GM12878 (cell line): ENCODE measurements around the gene BAZ1B. TPM values are rescaled to one million over a fixed set of nuclear protein-coding genes. Genes with fewer than 3 reads are reported as not detected.

Experiments
- ATAC-seq: fragments of 200-7000 bp; cut with Tn5 transposase; 3 replicates; pipeline ENCODE4 v1.9.1; 2020; ENCODE audit warnings: mild to moderate bottlenecking, moderate library complexity
- BruUV-seq: library from RNA; stranded (reverse); fragments of 400-500 nt; replicated peaks from 2 replicates; lab custom pipeline; 2021; lab: Mats Ljungman, UMichigan
- CTCF ChIA-PET: fragments of 300-600 bp; sonication (Branson Sonifier 250); formaldehyde crosslinking; extraction: SDS; loops from one replicate; lab custom pipeline; 2021; ENCODE audit warnings: inconsistent platforms; lab: Yijun Ruan, JAX
- POLR2A ChIA-PET: fragments of 350-600 bp; formaldehyde crosslinking; extraction: SDS; loops from one replicate; lab custom pipeline; 2021; ENCODE audit warnings: inconsistent platforms; lab: Charles Lee
- RAD21 ChIA-PET: fragments of 300-600 bp; sonication (Branson Sonifier 250); formaldehyde crosslinking; loops from one replicate; lab custom pipeline; 2023; ENCODE audit warnings: antibody characterized with exemption; ENCODE audit not compliant: unreplicated experiment; lab: Charles Lee
- SMC1A ChIA-PET: fragments of 300-600 bp; sonication (Branson Sonifier 250); formaldehyde crosslinking; loops from one replicate; lab custom pipeline; 2023; ENCODE audit not compliant: unreplicated experiment, uncharacterized antibody; lab: Charles Lee
- DNase-seq: peaks from one replicate; pipeline ENCODE4 v3.0.0-alpha.2; 2011; ENCODE audit warnings: low read depth, low spot score
- FAIRE-seq: peaks from 3 replicates; lab custom pipeline; 2011; peaks lifted over from hg19 to GRCh38; lab: Jason Lieb, UNC
- H2AFZ ChIP-seq: 2 replicates; pipeline ENCODE4 v1.6.0; 2011; ENCODE audit warnings: low read depth, low read length, control low read depth; ENCODE audit not compliant: control insufficient read depth
- H3K27ac ChIP-seq: 2 replicates; pipeline ENCODE4 v1.5.1; 2011; ENCODE audit warnings: control low read depth; ENCODE audit not compliant: control insufficient read depth, insufficient read depth
- H3K27me3 ChIP-seq, 2 experiments: replicated peaks in 1 of 2; 2 replicates each; pipeline versions ENCODE4 v1.6.0 to v1.6.1; 2011; ENCODE audit warnings: low read length in 1 of 2; ENCODE audit not compliant: control insufficient read depth in 2 of 2, insufficient read depth in 2 of 2
- H3K36me3 ChIP-seq, 2 experiments: 2 replicates each; pipeline ENCODE4 v1.5.1; 2011; ENCODE audit warnings: low read length in 1 of 2; ENCODE audit not compliant: control insufficient read depth in 2 of 2, insufficient read depth in 2 of 2
- H3K4me1 ChIP-seq: 2 replicates; pipeline ENCODE4 v1.6.1; 2011; ENCODE audit warnings: mild to moderate bottlenecking, low read length, moderate library complexity, mixed read lengths; ENCODE audit not compliant: control insufficient read depth, insufficient read depth
- H3K4me2 ChIP-seq: 2 replicates; pipeline ENCODE4 v1.6.0; 2011; ENCODE audit warnings: control low read depth; ENCODE audit not compliant: control insufficient read depth, insufficient read depth
- H3K4me3 ChIP-seq: fragments of 200-600 bp; sonication (generic); 2 replicates; pipeline ENCODE4 v1.5.1; 2016
- H3K79me2 ChIP-seq: 2 replicates; pipeline ENCODE4 v1.6.0; 2011; ENCODE audit warnings: low read length; ENCODE audit not compliant: control insufficient read depth, insufficient read depth
- H3K9ac ChIP-seq: 2 replicates; pipeline ENCODE4 v1.8.0; 2011; ENCODE audit warnings: low read length, control low read depth, mixed read lengths; ENCODE audit not compliant: control insufficient read depth, insufficient read depth
- H3K9me3 ChIP-seq: replicated peaks from 3 replicates; pipeline ENCODE4 v1.5.1; 2011; ENCODE audit warnings: mild to moderate bottlenecking, low read length; ENCODE audit not compliant: control insufficient read depth, insufficient read depth
- H4K20me1 ChIP-seq: 2 replicates; pipeline ENCODE4 v1.6.0; 2011; ENCODE audit not compliant: control insufficient read depth, insufficient read depth
- CEBPB ChIP-seq, 2 experiments: fragments of 150-350 bp in 1 of 2; IDR thresholded peaks; 2 replicates each; pipeline ENCODE4 v1.6.1; 2012 to 2014; ENCODE audit warnings: low read depth in 2 of 2, low read length in 2 of 2, borderline replicate concordance in 1 of 2, inconsistent platforms in 1 of 2
- E4F1 ChIP-seq: fragments of 450-650 bp; IDR thresholded peaks from 2 replicates; pipeline ENCODE4 v1.6.1; 2018; ENCODE audit warnings: borderline replicate concordance, mild to moderate bottlenecking; ENCODE audit not compliant: partially characterized antibody
- NFXL1 ChIP-seq: fragments of 450-650 bp; IDR thresholded peaks from 2 replicates; pipeline ENCODE4 v1.6.1; 2017; ENCODE audit warnings: antibody characterized with exemption, mild to moderate bottlenecking, borderline replicate concordance
- STAT3 ChIP-seq: IDR thresholded peaks from 2 replicates; pipeline ENCODE4 v1.6.1; 2011; ENCODE audit warnings: low read depth, low read length, improper control_type of control experiment
- WGBS: methylation state at CpG from one replicate; pipeline ENCODE4 v1.1.6; 2016; ENCODE audit warnings: low lambda C conversion rate; ENCODE audit not compliant: insufficient replicate concordance, insufficient coverage; ENCODE audit errors: missing lambda C conversion rate; 5-methylcytosine and 5-hydroxymethylcytosine counted together
- in situ Hi-C: fragments of 300-500 bp; cut with MboI; formaldehyde crosslinking; loops from 9 replicates; pipeline ENCODE4 v1.14.3; 2018; ENCODE audit warnings: mixed read lengths
- intact Hi-C: fragments of 100-400 bp; cut with micrococcal nuclease; formaldehyde crosslinking; loops from one replicate; pipeline ENCODE4 v1.14.2; 2022; ENCODE audit not compliant: unreplicated experiment
- polyA plus RNA-seq, 11 experiments: library from polyadenylated mRNA; depleted of rRNA in 4 of 11; unstranded in 6 of 11; stranded (reverse) in 5 of 11; fragments of >200 nt; fragmentation: Nextera tagmentation in 4 of 11; fragmentation: Illumina TruSeq in 1 of 11; extraction: Ambion mirVana in 4 of 11; extraction: Trizol in 1 of 11; gene quantifications; 1 replicate in 1 of 11; 2 replicates in 10 of 11; pipeline versions ENCODE4 v1.2.1 to v1.2.3, GENCODE V29; 2011 to 2016; ENCODE audit warnings: inconsistent platforms in 2 of 11, missing spikeins in 2 of 11, low read depth in 1 of 11
- total RNA-seq, 4 experiments: library from RNA; depleted of rRNA in 3 of 4; stranded (reverse); fragments of >200 nt in 3 of 4; fragmentation: Illumina TruSeq in 1 of 4; extraction: Trizol in 1 of 4; gene quantifications; 2 replicates each; pipeline versions ENCODE4 v1.2.1 to v1.2.3, GENCODE V29; 2013 to 2021
- TF ChIP-seq, protein P1 (sequence below): IDR thresholded peaks from 2 replicates; pipeline ENCODE4 v1.6.1; 2011; ENCODE audit warnings: borderline replicate concordance, low read depth, mild to moderate bottlenecking, moderate library complexity, mixed read lengths, low read length; ENCODE audit not compliant: insufficient read depth; ENCODE audit errors: extremely low read length
- TF ChIP-seq, protein P2 (sequence below): fragments of 450-650 bp; IDR thresholded peaks from 2 replicates; pipeline ENCODE4 v1.6.1; 2017; ENCODE audit warnings: low read depth, mild to moderate bottlenecking, moderate library complexity

The BAZ1B gene
- total and polyA plus RNA-seq, 10 of the 15 experiments (the other 5 are each of a cell fraction or from before 2014, with no cell fraction given), result 14.0 to 77.4 (median 36.2) TPM

DNA sequence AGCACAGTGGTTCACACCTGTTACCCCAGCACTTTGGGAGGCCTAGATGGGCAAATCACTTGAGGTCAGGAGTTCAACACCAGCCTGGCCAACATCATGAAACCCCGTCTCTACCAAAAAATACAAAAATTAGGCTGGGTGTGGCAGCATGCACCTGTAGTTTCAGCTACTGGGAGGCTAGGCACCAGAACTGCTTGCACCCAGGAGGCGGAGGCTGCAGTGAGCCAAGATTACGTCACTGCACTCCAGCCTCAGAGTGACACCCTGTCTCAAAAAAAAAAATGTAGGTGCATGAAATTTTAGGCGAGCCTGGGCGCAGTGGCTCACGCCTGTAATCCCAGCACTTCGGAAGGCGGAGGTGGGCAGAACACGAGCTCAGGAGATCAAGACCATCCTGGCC is 25.7 kb upstream of the BAZ1B start:
- ChIA-PET POLR2A (interaction anchor here (0.8 to 0.9 kb wide), 2 partner anchors 21 to 29 kb away, joined by 3 to 4 read pairs; no protein-coding TSS in a partner anchor), CTCF (interaction anchor here (0.8 to 1.9 kb wide), 3 partner anchors 12 to 96 kb away, joined by 3 to 5 read pairs (median 3); no protein-coding TSS in a partner anchor), SMC1A (interaction anchor here (0.7 kb wide), 1 partner anchor 22 kb away, joined by 5 read pairs; no protein-coding TSS in a partner anchor), RAD21 (interaction anchor here (0.8 to 1.2 kb wide), 2 partner anchors 8 to 26 kb away, joined by 3 read pairs; partner anchors contain the start of gene BAZ1B)
- Histone ChIP-seq H3K27me3 (no peaks in the 10 kb centered on the region), H3K36me3 (peaks cover 2 to 24% of the 10 kb centered on the region in 2 experiments), H2AFZ (no peak overlapping the region), H4K20me1 (peaks cover 3% of the 10 kb centered on the region; the same call in 1 of the 2 replicates), H3K4me2 (0 out of 2 replicates have a peak overlapping the region, but pooled peaks have one; percentile 9), H3K27ac (no peak overlapping the region), H3K79me2 (peaks cover 20% of the 10 kb centered on the region), H3K4me3 (no peak overlapping the region), H3K9ac (no peak overlapping the region), H3K9me3 (no peaks in the 10 kb centered on the region), H3K4me1 (peaks cover 4% of the 10 kb centered on the region)
- 80% methylated on average over 9 of the region's 9 CpGs for WGBS
- ATAC-seq (no peak), DNase-seq (no peak), FAIRE-seq (peak; percentile 23)
- intact Hi-C loops, result no loop called here
- in situ Hi-C loops, result no loop called here
- no TSS peak for BruUV-seq
- TF ChIP-seq STAT3, result no peak
- TF ChIP-seq CEBPB (IDR thresholded peaks at IDR 0.05; ENCODE audit: borderline replicate concordance in 1 of 2, low read depth in 2 of 2, low read length in 2 of 2), result no peak
- TF ChIP-seq, protein P1, sequence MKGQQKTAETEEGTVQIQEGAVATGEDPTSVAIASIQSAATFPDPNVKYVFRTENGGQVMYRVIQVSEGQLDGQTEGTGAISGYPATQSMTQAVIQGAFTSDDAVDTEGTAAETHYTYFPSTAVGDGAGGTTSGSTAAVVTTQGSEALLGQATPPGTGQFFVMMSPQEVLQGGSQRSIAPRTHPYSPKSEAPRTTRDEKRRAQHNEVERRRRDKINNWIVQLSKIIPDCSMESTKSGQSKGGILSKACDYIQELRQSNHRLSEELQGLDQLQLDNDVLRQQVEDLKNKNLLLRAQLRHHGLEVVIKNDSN, result no peak
- no peak for TF ChIP-seq E4F1
- TF ChIP-seq NFXL1, result no peak
- TF ChIP-seq, protein P2, sequence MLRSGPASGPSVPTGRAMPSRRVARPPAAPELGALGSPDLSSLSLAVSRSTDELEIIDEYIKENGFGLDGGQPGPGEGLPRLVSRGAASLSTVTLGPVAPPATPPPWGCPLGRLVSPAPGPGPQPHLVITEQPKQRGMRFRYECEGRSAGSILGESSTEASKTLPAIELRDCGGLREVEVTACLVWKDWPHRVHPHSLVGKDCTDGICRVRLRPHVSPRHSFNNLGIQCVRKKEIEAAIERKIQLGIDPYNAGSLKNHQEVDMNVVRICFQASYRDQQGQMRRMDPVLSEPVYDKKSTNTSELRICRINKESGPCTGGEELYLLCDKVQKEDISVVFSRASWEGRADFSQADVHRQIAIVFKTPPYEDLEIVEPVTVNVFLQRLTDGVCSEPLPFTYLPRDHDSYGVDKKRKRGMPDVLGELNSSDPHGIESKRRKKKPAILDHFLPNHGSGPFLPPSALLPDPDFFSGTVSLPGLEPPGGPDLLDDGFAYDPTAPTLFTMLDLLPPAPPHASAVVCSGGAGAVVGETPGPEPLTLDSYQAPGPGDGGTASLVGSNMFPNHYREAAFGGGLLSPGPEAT, result no peak
- TF ChIP-seq, all 136 proteins: peak for 0
